Right hindlimb (tissue), 1 donor: Measurements from ENCODE around the gene CDK6.

Experiments
- DNase-seq: peaks from one replicate; pipeline ENCODE4 v3.0.0-alpha.2; 2018

CDK6 gene

DNA sequence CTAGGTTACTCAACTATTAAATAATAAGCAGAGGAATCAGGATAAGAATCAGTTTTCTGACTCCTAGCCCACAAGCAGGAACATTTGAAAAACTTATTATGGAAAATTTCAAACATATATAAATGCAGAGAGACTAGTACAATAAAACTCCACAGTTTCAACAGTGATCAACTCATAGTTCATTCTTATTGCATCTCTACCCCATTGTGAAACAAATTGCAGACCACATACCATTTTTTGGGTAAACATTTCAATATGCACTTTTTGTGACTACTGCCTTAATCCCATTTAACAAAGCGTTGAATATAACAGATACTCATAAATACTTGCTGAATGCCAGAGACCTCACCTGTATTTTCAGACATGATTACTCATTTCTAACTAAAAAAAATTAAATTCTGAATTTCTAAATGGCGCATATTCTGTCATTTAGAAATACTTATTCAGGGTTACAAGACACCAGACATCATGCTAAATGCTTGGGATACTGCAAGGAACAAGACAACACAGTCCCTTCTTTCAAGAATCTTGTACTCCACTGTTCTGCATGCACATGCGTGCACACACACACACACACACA is 11.4 kb downstream of the CDK6 start:
- DNase-seq: no peak

DNA sequence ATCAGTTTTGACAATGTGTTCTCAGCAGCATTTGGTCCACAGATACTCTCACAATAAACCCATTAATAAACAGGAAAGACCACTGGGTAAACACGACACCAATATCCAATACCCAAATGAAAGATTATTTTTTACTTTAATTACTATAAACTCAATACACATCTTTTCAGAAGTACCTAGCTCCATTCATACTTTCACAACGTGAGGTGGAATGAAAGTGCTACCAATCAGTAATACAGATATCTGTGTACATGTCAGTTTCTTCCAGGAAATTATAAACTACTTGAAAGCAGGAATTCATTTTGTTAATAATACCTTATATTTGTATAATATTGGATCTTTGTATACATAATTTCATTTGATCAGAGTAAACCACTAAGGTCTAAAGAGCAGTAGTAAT is 11.9 kb downstream of the CDK6 start:
- no peak for DNase-seq

DNA sequence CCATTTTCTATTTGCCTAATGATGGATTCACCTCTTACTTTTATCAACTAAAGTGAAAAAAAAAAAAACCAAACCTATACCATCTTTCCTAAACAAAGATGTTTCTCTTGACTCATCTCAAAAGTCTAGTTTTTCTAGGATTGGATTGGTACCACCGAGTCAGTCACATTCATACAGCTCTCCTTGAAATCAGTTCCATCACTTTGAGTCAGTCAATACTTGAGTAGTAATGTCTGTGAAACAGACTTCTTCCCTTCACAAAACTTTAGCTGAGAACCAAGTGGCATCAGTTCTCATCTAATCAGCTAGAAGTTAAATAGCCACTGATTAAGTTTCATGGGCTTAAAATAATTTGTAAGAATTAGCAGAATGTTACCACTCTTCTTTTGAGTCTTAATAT is 13.3 kb downstream of the CDK6 start:
- DNase-seq: no peak

DNA sequence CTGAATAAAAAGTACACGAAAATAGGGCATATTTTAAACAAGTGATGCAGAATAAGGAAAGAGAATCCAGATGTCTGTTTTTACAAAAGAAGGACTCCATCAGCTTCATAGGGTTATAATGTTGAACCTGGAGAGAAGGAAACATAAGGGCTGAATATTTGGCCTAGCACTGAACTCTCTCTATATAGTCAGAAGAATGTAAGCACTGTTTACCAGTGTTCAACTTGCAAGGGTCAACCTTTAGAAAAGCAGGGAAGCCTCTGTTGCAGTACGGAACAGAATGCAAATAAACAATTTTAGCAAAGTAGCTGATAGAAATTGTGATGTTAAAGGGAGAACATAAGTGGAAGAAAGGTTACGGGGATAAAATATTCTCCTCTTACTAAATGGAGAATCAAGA is 16.2 kb downstream of the CDK6 start:
- no peak for DNase-seq

DNA sequence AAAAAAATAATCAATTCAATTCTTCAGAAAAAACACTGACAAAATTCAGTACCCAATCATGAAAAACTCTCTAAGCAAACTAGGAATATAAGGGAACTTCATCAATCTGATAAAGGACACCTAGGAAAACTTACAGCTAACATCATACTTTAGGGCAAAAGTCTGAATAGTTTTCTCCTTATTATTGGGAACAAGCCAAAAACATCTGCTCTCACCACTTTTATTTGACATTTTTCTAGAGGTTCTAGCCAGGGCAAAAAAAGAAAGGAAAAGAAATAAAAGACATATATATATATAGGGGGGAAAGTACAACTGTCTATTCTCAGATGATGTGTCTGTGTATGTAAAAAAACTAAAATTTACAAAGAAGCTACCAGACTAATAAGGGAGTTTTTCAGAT is 19.0 kb downstream of the CDK6 start:
- no peak for DNase-seq

DNA sequence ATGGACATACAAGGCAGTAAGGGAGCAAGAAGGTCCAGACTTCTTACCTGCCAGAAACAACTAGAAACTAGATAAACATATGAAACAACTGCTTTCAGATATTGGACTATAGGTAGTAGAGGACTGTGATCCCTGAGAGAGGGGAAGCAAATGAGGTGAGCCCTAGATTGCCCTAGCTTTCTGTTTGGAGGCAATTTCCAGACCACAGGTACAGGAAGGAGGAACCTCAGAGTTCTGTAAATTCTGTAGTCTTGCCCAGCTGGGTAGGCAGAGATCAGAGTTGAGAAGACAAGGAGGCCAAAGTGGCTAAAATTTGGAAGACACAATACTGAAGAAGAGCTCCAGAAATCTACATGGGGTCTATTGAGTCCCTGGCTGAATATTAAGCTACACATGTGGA is 21.0 kb downstream of the CDK6 start:
- DNase-seq: no peak

DNA sequence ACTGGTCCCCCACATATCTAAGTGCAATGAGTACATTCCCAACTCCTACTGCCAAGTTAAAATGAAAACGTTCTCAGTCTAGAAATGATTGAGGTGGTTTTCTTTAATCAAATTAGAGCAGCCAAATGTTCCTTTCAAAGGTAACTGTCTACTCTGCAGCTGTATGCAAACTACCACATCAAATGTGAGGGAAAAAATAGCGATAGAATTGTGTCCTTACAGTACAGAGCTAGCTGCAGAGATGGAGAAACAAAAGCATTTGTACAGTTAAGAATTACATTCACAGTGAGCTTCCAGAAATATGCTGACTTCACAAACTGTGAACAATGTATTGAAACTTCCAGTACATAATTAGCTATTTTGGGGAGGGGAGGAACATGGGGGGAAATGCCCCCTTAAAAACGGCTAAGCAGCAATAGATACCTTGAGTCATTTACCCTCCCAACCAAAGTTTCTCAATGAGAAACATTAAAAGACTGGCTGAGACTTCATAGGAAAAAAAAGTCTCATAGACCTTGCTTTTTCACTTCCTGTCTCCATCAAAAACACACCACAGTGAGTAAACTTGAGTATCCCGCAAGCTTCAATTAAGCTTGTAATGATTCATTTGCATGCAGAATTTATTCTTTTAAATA is 22.9 kb downstream of the CDK6 start:
- no peak for DNase-seq

DNA sequence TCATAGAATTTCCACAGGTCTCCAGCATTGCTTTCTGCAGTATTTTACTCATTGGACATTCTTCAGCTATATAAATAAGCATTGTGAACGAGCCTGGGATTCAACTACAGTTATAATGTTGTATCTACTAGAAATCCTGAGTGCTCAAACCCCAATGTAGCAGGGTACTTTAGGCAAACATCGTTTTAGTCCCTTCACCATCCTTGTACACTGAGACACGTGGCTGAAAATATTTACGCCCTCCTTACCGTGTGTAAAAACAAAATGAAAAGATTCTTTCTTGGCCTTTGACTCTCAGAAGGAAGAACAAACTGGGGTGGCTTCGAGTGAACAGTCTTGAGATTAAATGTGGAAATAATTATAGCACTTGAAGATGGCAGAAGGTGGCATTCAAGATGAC is 25.2 kb downstream of the CDK6 start:
- DNase-seq: no peak

DNA sequence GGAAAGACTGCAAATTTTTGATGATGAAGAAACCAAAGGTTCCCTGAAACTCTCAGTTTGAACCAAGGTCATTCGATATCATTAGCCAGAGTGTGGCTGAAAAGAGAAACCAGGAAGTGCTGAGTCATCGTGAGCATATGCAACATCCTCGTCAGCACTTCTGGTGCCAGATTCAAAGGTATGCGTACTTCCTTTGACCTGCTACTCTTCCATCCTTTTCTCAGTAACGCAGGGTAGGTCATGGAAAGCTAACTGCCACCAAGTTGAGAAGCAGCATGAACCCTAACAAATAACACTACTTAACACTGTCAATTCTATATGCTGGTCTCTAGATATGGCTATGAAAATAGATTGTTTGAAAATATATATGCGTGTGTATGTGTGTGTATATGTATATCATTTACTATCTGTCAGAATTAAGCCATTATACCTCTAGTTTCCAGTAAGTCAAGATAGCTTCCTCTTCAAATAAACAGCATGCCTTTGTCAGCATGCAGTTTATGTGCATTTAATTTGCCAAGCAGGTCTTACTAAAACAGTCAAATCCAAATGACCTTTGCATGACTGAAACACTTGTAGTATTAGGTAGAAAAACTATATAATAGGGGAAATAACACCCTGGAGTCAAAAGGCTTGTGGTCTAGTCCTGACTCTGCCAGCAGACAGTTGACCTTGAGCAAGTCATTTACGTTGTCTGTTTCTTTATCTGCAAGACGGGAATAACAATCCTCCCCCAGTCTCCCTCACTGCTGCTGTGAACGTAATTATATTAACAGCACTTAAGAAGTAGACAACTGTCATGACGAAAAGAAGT is 26.4 kb downstream of the CDK6 start:
- peak; percentile 60 for DNase-seq

DNA sequence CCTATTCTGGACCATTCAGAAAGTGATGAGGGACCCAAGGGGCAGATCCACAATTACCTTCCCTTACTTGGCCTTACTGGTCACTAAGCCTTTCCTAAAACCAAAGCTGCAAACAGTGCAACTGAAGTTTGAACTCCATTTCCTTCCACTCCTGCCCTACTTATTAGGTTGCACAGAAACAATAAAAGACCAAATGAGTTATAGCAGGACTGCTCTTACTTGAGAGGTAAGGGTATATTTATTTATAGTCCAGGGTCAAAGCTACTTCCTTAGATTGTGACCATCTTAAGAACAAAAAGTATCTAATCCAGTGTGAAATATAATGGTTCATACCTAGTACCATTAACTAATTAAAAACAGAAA is 27.0 kb downstream of the CDK6 start:
- no peak for DNase-seq

DNA sequence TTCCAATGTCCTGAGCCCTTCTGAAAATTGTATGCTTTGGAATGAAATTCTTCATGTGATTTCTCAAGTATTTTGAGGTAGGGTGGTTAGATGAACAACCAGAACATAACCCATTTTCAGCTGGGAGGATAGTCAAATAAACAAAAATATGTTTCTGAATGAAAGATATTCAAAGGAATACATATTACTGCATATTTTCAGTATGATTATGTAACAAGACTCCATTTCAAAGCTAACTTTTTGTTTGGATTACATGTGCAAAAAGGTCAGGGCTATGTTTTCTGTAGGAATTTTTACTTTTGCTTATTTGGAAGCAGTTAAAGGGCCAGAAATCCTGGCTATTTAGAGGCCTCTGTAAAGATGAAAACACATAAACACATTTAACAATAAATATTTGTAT is 27.7 kb downstream of the CDK6 start:
- no peak for DNase-seq

DNA sequence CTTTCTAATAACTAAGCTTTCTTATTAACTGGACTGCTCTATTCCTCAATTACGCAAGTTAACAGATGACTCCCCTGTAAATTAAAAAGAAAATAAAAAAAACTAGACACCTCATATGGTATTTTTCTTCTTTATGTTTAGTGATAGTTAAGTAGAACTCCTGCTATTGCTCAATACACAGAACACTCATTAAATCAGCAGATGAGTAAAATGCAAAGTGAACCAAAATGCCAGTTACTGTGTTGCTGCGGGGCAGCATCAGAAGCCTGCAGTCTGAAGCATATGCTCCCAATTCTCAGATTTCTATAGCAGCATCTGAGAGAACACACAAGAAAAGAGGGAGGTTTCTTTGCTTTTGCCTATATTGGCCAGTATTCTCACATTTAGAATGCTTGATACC is 28.4 kb downstream of the CDK6 start:
- DNase-seq: no peak

DNA sequence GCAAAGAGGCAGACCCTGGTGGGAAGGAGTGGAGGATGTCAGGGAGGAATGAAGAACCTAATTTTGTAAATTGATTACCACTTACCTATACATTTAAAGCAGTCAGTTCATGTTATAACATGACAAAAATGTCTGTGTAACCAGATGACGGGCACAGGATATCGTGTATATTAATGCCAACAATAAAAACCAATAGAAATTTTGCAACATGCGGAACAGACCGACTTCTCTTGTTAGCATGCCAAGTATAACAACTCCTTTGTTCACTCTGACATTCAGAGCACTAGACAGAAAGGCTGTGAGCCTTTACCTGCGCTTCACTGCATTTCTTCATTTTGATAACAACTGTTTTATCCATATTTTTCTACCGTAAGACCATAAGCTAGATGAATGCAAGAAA is 29.9 kb downstream of the CDK6 start:
- no peak for DNase-seq

DNA sequence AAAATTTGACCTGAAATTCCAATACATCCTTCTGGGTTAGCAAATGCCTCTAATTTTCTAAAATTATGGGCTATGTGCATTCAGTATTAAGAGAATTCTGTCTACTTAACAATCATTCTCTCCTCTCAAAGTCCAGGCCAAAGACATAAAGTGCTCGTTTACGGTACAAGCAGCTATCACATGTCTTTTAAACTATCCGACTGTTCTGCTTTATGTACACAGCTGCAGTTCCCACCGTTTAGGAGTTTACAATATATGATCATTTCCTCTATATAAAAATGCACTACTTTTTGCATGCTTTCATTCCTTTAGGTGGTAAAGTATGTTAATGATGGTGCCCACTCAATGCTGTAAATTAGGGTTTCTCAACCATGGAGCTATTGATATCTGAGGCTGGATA is 34.0 kb downstream of the CDK6 start:
- no peak for DNase-seq

DNA sequence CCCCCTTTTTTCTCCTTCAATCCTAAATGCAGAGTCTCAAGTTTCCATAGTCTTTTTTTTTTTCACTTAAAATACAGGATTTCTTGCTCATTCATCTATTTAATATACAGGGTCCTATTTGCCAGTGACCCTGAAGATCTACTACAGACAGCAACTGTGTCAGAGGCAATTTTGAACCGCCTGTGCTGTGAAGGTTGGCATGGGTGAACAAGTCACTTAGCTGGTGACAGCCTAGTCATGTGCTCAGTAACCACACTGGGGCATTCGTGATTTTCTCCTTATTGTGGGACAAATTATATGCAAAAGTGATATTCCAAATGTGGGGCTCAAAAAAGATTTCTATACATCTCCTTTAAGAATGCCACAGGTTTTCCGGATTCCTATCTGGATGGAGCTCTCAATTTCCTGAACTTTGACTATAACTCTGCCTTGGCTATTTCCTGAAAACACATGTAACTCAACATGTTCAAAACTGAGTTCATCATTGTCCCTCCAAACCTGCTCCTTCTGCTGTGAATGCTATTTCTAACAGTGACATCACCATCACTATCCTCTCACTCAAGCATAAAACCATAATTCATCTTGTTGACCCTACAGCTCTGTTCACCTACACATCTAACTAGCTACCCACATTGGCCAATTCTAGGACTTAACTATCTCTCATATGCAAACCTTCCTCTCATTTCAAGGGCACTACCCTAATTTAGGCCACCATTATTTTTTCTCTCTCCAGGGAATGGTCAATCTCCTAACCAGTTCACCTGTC is 36.7 kb downstream of the CDK6 start:
- DNase-seq: no peak

DNA sequence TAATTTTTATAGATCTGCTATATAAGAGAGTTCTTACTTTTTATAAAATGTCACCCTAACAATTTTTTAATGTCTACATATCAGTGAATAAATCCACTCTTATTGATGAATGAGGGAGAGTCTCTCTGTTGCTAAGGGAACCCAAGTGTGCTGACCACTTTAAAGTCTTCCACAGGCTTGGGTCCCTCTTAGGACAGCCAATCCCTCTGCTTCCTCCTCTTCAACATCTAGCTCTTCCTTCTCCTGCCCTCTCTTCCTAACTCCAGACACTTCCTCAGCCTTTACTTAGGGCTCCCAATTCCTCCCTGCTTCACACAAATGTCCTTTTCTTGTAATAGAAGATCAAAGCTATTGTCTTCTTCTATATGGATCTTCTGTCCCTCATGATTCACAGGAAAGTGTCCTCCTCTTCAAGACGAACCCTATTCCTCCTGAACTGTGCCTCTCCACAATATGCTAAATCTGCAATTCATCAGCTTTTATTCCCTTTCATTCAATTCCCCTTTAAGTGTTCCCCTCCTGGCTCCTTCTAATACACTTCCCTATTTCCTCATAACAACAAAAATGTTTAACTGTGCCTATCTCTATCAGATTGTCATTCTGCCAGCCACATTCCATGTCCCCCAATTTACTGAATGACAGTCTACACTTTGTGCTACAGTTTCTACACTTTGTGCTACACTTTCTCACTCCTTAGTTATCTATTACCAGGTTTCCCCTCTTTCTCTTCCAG is 37.7 kb downstream of the CDK6 start:
- no peak for DNase-seq

DNA sequence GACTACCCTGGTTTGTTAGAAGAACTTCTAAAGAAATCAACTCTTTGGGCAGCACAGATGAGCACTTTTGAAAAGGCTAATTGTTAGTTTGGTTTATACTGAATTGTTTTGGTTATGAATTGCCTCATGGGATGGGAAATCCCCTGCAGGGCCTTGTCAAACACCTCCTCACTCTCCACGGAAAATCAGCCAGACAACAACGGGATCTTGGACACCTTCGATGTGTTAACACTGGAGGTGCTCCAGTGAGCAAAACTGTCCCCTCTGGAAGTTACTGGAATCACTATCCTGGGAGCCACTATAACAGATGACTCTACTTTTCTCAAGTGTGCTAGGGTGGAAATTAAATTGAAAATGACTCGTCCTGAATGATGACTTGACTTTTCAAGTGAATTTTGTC is 38.7 kb downstream of the CDK6 start:
- DNase-seq: no peak

DNA sequence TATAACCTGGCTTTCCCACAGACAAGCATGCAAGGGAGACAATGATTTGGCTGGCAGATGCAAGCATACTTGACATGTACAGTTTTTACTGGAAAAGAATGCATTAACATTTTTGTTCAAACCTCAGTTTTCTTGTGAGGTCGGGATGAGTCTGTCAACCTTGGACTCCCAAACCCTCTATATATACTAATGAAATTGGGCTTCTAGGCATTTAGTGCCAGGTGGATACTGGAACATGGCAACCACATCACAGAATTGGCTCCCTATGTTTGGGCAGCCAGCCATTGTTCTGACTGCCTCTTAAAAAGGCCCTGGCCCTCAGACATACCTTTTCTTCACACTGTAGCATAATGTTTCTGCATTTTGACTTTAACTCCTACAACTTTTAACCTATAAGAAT is 39.1 kb downstream of the CDK6 start:
- no peak for DNase-seq

DNA sequence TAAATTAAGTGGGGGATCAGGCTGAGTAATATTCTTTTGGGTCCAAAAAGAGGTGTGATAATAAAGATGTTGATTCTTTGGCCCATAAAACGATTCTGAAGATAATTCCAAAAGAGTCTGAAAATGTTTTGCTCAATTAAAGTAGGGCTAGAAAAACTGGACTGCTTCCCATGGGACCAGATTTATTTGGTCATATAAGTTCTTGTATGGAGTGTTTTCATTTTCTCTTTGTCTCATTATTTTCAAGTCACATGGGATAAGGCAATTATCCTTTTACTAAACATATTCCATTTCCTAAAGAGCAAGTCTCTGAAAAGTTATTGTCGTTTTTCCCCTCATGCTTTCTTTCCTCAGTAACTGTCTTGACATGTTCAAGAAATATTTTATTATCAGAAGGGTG is 41.5 kb downstream of the CDK6 start:
- DNase-seq: no peak

DNA sequence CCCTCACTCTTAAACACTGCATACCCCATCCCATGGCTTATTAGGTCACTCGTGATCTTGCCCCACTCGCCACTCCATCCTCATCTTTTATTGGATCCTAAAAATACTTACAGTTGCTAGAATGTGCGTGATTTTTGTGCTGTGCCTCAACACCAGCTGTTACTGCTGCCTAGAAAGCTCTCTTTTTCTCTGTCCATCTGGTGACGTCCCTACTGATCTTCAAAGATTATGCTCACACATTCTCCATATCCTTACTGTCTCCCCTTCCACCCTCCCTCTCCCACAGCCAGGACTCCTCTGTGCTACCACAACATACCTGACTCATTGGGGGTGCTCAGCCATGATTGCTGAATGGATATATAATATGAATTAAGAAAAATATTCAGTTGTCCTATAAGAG is 42.0 kb downstream of the CDK6 start:
- DNase-seq: no peak

DNA sequence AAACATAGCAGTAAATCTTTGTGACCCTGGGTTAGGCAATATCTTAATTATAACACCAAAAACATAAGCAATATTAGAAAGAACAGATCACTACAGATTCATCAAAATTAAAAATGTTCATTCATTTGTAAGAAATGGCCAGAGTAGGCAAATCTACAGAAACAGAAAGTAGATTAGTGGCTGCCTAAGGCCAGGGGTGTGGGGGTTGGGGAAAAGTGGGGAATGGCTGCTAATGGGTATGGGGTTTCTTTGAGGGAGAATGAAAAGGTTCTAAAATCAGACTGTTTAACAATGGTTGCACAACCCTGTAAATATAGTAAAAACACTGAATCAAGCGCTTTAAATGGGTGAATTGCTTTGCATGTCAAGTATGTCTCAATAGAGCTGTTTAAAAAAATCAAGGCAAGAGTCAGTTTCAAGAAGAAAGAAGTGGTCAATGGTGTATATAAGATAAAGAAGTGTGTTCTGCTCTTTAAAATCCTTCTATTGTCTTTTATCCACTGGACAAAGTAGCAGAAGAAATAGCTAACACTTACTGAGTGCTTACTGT is 42.6 kb downstream of the CDK6 start:
- DNase-seq: no peak

DNA sequence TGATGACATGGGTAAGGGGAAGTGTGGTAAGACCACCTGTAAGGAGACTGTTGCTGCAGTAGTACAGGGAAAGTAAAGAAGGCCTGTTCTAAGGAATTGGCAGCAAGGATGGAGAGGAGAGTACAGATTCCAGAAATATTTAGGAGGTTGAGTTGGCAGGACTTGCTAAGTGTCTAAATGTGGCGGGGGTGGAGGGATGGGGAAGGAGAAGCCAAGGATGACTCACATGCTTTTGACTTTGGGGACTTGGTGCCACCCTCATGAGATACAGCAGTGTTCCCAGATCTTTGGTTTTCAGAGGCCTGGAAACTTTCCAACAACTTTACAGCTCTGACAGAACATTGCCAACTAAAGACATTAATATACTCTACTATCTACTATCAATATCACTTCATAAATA is 45.4 kb downstream of the CDK6 start:
- no peak for DNase-seq
